GM12891 (cell line): ENCODE measurements around the gene VPS26A.
"Not testable (repeated sequence)": the region's sequence is repeated elsewhere in the genome, so short reads cannot be mapped to it uniquely, and the experiment has no call there.

Experiments
- DNase-seq: peaks from one replicate; pipeline ENCODE4 v3.0.0; 2011; ENCODE audit warnings: low spot score; ENCODE audit not compliant: insufficient read length
- FAIRE-seq: peaks from 2 replicates; lab custom pipeline; 2011; peaks lifted over from hg19 to GRCh38; lab: Jason Lieb, UNC
- PAX5 ChIP-seq: IDR thresholded peaks from 2 replicates; pipeline ENCODE4 v1.6.1; 2011; ENCODE audit warnings: low read length, moderate library complexity, mild to moderate bottlenecking; ENCODE audit not compliant: insufficient read depth, severe bottlenecking
- POLR2A ChIP-seq: IDR thresholded peaks from 2 replicates; pipeline ENCODE4 v1.6.1; 2011; ENCODE audit warnings: low read depth, low read length, control low read depth
- POLR2AphosphoS5 ChIP-seq: IDR thresholded peaks from 2 replicates; pipeline ENCODE4 v1.6.1; 2011; ENCODE audit warnings: low read depth, low read length, control low read depth
- POU2F2 ChIP-seq: IDR thresholded peaks from 2 replicates; pipeline ENCODE4 v1.6.1; 2011; ENCODE audit warnings: low read depth, mild to moderate bottlenecking, control low read depth, low read length, moderate library complexity
- SPI1 ChIP-seq: IDR thresholded peaks from 2 replicates; pipeline ENCODE4 v1.6.1; 2011; ENCODE audit warnings: low read depth, low read length, control low read depth
- TAF1 ChIP-seq: IDR thresholded peaks from 2 replicates; pipeline ENCODE4 v1.6.1; 2011; ENCODE audit warnings: low read depth, low read length, control low read depth

VPS26A gene

GRCh38 chr10:69124563-69125268, 738 bp downstream of the VPS26A start:
- FAIRE-seq (peak; percentile 71), DNase-seq (peak; percentile 12)
- TF ChIP-seq TAF1 (no peak), POLR2AphosphoS5 (no peak), SPI1 (no peak), PAX5 (no peak), POLR2A (no peak), POU2F2 (no peak)

GRCh38 chr10:69125554-69125953, 1.6 kb downstream of the VPS26A start:
- TF ChIP-seq POLR2AphosphoS5 (no peak), POLR2A (no peak), SPI1 (no peak), TAF1 (no peak), PAX5 (no peak), POU2F2 (no peak)
- DNase-seq (no peak), FAIRE-seq (no peak)

- DNase-seq (no peak), FAIRE-seq (no peak)
- TF ChIP-seq POLR2A, result no peak
- no peak for TF ChIP-seq PAX5
- TF ChIP-seq POU2F2, result no peak
- TF ChIP-seq POLR2AphosphoS5, result no peak
- TF ChIP-seq TAF1, result no peak
- no peak for TF ChIP-seq SPI1
Measured at GRCh38 chr10:69130251-69130650, 6.3 kb downstream of the VPS26A start.

GRCh38 chr10:69139961-69140360, 16.0 kb downstream of the VPS26A start:
- no peak for FAIRE-seq
- no peak for DNase-seq

GRCh38 chr10:69141304-69141703, 17.3 kb downstream of the VPS26A start:
- FAIRE-seq (peak; percentile 23), DNase-seq (no peak)
- TF ChIP-seq SPI1 (no peak), POU2F2 (no peak), POLR2A (no peak), PAX5 (no peak), POLR2AphosphoS5 (no peak), TAF1 (no peak)

More at GRCh38 chr10:69139961-69140360, 16.0 kb downstream of the VPS26A start:
- TF ChIP-seq TAF1 (no peak), PAX5 (no peak), POLR2AphosphoS5 (no peak), POU2F2 (no peak), POLR2A (no peak), SPI1 (no peak)

GRCh38 chr10:69142074-69142473, 18.1 kb downstream of the VPS26A start:
- FAIRE-seq, DNase-seq: not testable (repeated sequence)

GRCh38 chr10:69142983-69143382, 19.0 kb downstream of the VPS26A start:
- DNase-seq, result no peak
- TF ChIP-seq SPI1, result no peak
- TF ChIP-seq POU2F2, result no peak
- TF ChIP-seq TAF1, result no peak
- no peak for TF ChIP-seq POLR2A
- no peak for TF ChIP-seq PAX5
- TF ChIP-seq POLR2AphosphoS5, result no peak
- no peak for FAIRE-seq

GRCh38 chr10:69145329-69145728, 21.4 kb downstream of the VPS26A start:
- TF ChIP-seq POLR2A (no peak), PAX5 (no peak)
- FAIRE-seq, result no peak
- no peak for DNase-seq

- DNase-seq (no peak), FAIRE-seq (no peak)
- TF ChIP-seq TAF1, result no peak
- TF ChIP-seq SPI1, result no peak
- no peak for TF ChIP-seq POU2F2
- TF ChIP-seq POLR2AphosphoS5, result no peak
- TF ChIP-seq PAX5, result no peak
- TF ChIP-seq POLR2A, result no peak
Measured at GRCh38 chr10:69145864-69146263, 21.9 kb downstream of the VPS26A start.

- DNase-seq (no peak), FAIRE-seq (no peak)
- TF ChIP-seq POLR2AphosphoS5 (no peak), PAX5 (no peak), POU2F2 (no peak)
Measured at GRCh38 chr10:69146759-69147158, 22.8 kb downstream of the VPS26A start.
